SHP77 treated with DMSO at 0.1 percent for 48 hours (cell line): ENCODE measurements around the gene FKBP15.
"Not testable (repeated sequence)": the region's sequence is repeated elsewhere in the genome, so short reads cannot be mapped to it uniquely, and the experiment has no call there.

ENCODE experiments used
- DNase-seq: peaks from one replicate; lab custom pipeline; 2025; lab: John Stamatoyannopoulos, UW

Gene FKBP15

DNA sequence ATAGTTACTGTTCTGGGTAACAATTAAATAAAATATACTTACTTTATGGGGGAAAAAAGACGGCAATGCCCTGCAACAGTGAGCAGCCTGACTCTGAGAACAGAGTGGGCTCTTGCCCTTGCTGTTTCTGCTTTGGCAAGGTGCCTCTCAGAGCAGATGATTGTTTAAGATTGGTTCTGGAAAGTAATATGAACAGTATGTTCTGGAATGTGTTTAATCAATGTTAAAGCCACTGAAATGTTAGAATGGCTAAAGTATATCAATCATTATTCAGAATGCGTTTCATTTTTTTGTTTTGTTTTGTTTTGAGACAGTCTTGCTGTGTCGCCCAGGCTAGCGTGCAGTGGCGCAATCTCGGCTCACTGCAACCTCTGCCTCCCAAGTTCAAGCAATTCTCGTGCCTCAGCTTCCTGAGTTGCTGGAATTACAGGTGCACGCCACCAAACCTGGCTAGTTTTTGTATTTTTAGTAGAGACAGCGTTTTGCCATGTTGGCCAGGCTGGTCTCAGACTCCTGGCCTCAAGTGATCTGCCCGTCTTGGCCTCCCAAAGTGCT is 14.7 kb upstream of the FKBP15 start:
- not testable (repeated sequence) for DNase-seq

DNA sequence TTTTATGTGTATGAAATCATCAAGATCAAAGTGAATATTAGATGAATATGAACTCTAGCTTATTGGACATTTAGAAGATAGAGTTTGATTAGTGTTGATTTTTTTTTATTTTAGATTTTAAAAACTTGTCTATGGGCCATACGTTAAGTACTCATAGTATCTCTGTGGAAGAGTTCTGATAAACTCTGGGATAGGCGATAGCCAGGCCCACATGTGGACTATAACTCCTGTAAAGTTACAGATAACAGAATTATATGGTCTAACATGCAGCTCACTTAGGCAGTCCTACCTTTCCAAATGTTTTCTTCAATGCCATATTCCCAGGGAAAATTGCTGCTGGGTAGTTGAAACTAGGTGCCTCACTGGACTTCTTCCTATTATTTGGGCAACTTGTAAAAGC is 10.6 kb upstream of the FKBP15 start:
- DNase-seq, result no peak

DNA sequence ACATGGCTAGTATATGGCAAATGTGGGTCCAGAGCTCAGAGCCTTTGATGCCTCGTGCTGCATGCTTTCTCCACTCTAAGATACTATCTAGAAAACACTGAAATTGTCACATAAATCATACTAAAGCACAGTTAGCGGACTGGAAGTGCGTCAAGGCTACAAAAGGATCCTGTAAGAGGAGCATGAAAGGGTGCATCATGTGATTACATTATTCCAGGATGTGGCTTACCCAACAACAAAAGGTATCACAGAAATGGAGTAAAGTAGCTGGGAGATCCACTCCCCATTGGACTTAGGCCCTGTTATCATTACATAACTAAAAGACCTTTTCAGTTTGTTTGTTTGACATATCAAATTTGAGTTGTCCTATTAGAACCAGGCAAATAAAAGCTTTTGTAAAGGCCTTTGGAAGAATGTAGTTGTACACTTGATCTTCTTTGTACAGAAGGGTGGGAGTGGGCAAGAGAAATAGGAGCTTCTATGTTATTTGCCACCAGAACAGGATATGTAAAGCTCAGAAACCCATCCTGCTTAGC is 7.1 kb upstream of the FKBP15 start:
- DNase-seq, result no peak

DNA sequence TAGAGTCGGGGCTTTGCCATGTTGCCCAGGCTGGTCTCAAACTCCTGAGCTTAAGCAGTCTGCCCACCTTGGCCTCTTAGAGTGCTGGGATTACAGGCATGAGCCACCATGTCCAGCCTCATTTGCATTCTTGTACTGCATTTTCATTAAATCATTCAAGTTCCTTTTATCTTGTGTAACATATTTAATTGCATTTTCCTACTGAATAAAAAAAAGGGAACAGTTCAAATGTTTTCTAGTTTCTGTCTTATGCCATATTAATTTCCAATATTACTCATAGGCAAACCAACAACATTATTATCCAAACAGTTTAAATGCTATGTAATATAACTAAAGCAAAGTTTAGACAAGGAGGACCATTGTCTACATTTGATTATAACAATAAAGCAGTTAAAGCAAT is 6.4 kb upstream of the FKBP15 start:
- DNase-seq, result no peak

DNA sequence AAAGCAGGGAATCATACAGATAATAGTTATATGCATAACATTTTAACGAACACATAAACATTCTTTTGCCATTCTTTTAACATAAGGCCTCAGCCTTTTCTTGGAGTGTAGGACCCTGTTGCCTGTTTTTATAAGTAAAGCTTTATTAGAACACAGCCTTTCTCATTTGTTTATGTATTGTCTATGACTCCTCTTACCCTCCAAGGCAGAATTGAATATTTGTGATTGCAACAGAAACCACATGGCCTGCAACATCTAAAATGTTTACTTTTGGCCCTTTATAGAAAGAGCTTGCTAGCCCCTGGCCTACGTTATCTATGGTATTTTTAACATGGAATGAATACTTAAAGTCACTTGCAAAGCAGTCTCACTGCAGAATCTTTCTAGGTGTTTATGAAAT is 2.9 kb upstream of the FKBP15 start:
- no peak for DNase-seq

DNA sequence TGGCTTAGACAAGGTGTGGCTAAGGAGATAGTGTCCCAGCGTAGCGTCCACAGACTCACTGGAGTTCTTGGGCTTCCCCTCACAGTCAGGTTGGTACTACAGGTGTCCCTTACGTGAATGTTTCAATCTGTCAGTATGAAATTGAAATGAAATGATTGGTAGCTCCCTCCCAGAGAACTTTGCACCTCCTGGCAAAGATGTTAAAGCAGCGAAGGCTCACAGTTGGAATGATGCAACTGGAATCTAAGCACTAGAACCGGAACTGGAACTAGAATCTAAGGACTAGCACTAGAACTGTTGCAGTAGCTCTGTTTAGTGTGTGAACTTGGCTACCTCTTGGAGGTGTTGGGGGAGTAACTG is 1.4 kb upstream of the FKBP15 start:
- DNase-seq, result no peak

DNA sequence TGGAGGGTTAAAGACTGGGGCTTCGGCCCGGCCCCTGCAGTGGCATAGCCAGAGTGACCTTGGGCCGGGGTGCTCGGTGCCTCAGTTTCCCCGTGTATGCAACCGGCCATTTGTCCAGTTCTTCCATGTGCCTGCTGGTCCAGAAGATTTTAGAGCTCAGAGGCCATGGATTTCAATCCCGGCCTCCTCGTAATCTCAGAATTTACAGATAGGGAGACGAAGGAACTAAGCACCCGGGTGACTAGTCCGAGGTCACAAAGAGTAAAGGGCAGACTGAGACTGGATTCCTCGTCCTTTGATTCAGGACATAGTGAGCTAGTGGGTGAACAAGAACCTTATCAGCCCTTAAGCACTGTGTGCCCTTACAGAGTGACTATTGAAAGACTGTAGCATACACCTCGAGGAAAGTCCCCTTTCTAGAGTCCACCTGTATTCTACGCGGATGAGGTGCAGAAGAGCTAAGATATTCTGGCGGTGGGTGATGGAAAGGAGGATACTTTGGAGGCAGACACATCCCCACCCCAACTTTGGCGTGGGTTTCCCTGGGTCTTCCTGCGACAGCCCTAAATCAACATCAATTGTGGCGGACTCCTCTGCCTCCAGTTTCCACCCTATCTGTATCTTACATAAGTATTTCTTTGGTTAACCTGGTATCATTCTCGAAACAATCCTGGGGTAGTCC is 864 bp upstream of the FKBP15 start:
- no peak for DNase-seq

DNA sequence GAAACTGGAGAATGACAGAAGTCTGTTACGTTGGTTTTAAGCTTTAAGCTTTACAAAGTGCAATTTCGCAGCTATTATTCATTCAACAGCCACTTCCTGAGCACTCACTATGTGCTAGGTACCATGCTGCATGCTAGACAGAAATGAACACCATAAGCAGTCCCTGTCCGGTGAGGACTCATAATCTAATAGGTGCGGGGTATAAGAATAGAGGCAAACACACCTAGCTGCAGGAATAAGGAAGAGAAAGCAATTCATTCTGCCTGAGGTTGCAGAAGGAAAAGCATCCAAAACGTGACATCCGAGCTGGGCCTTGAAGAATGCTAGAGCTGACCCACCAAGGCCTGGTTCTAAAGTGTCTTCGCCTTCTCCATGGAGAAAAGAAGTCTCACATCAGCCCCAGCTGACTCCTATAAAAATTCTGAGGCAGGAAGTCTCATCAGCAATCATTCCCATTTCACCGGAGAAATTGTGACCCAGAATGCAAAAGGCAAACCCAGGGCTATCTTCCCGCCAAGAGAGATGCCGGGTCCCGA is 542 bp downstream of the FKBP15 start:
- DNase-seq, result no peak

DNA sequence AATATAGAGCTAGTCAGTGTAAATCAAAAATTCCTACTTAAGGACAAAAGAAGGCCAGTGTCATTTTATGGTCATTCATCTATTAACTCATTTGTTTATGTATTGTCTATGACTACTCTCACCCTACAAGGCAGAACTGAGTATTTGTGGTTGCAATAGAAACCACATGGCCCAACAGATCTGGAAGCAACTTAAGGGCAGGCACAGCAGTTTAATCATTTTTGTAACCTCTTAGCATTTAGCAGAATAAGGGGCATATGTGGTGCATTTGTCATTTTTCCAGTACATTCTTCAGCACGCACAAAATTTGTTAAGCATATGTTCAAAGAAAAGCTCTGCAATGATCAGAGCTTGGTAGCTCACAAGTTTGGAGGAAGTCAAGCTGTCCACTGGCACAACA is 1.1 kb downstream of the FKBP15 start:
- DNase-seq, result no peak

DNA sequence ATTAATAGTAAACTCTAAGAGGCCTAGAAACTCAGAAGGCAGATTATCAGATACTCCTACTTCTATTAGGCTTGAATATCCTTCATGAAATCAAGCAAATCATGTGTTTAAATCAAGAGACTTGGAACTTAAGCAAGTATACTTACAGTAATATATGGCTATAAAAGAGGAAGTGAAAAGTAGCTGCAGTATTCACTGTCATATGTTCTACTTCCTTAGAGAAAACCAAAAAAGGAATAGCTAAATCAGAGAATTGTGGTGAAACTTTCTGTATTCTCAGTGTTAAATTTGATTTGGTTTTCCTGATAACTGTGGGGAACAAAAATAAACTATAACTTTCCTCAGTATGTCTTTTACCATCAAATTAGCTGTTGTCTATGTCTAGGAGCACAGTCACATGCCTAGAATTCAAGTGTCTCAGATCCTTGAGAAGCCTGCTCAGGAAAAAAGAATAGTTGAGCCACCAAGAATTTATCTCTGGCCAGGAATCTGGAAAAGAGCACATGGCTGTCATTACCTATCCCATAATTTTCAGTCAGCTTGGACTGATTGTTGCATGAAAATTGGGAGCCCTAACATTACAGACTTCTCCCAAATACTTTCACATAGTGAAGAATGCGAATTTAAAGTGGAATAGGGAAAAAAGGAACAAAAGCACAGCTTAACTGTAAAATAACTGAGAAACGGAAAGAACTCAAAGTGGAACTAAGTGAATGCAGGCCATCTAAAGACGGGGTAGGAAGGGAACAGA is 1.7 kb downstream of the FKBP15 start:
- DNase-seq, result no peak

DNA sequence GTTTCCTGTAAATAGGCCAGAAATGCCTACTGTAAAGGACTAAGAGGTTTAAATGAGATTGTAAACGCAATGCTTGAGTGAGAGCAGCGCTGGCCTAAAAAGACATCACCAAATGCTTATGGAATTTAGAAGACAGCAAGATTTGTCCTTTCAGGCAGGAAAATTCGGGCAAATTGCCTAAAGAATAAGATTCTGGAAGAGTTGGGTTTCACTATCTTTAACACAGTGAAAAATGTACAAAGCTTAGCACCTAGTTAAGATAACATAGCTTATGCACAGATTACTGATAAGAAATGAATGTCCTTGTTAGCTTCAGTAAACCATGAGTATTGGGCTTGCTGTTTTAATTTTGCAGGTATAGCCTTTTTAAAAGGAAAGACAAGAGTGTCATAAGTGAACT is 4.7 kb downstream of the FKBP15 start:
- DNase-seq, result no peak

DNA sequence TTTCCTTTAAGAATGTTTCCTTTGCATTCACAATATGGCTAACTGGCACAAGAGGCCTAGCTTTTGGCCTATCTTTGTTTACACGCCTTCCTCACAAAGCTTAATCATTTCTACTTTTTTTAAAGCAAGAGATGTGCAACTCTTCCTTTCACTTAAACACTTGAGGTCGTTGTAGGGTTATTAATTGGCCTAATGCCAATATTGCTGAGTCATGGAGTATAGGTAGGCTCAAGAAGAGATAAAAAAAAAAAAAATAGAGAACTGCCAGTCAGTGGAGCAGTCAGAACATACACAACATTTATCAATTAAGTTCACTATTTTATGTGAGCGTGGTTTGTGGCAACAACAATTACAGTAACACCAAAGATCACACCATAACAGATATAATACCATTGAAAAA is 5.9 kb downstream of the FKBP15 start:
- no peak for DNase-seq

DNA sequence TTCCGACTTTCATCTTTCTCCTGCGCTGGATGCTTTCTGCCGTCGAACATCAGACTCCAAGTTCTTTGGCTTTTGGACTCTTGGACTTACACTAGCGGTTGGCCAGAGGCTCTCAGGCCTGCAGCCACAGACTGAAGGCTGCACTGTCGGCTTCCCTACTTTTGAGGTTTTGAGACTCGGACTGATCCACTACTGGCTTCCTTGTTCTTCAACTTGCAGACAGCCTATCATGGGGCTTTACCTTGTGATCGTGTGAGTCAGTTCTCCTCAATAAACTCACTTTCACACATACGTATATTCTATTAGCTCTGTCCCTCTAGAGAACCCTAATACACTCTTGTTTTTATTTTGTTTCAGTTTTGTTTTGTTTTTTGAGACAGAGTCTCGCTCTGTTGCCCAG is 10.3 kb downstream of the FKBP15 start:
- DNase-seq, result no peak

DNA sequence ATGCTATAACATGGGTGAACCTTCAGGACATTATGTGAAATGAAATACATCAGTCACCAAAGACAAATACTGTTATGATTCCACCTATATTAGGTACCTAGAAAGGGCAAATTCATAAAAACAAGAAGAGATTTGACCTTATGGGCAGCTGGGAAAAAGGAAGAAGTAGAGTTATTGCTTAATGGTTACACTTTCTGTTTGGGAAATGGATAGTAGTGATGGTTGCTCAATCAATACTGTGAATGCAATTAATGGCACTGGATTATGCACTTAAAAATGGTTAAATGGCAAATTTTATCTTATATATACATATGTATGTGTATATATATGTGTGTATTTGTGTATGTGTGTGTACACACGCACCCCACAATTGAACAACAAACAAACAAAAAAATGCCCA is 15.2 kb downstream of the FKBP15 start:
- no peak for DNase-seq

DNA sequence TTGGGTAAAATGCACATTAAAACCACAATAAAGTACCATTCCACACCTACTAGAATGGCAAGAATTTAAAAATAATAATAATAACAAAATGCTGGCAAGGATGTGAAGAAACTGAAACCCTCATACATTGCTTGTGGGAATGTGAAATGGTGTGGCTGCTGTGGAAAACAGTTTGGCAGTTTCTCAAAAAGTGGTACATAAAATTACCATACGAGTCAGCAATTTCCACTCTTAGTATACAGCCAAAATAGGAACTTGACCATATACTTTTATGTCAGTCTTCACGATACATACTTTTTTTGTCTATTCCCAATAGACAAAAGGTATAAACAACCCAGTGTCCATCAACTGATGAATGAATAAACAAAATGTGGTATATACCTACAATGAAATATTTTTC is 15.6 kb downstream of the FKBP15 start:
- DNase-seq, result no peak

DNA sequence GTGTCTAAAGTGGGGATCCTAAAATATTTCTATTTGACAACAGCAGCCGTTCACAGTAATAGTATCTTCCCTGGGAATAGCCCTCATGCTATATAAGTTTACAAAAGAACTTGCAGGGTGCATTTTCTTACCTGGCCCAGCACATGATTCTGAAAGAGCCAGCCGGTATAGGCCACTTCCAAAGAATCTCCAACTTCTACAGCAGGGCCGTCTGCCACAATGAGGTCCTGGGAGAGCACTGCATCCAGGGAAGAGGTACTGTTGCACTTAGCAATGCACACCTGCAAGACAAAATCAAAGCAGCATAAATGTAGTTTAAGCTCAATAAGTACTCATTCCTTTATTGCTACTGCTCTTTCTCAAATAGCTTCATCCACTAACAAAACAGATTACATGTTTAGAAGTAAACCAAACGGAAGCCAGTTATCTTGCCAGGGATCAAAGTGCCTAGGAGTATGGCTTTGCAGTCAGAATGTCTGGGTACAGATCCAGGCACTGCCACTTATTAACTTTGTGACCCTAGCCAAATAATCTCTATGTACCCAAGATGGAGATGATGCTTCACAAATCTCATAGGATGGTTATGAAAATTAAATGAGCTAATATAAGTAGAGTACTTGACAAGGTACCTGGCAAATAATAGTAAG is 21.3 kb downstream of the FKBP15 start:
- no peak for DNase-seq

DNA sequence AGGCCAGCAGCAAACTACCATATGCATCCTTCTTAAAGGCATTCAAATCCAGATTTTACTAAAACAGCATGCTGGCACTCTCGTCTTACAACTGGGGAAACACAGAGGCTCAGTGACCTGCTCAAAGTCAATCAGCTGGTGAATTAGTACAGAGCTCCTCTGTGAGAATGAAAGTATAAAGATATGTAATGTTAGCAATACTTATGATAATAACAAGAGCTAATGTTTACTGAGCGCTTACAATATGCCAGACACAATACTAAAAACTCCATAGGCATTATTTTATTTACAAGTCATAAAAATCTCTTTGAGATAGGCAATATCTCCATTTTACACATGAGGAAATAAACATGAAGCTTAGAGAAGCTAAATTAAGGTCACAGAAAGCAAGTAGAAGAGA is 28.6 kb downstream of the FKBP15 start:
- DNase-seq, result no peak

DNA sequence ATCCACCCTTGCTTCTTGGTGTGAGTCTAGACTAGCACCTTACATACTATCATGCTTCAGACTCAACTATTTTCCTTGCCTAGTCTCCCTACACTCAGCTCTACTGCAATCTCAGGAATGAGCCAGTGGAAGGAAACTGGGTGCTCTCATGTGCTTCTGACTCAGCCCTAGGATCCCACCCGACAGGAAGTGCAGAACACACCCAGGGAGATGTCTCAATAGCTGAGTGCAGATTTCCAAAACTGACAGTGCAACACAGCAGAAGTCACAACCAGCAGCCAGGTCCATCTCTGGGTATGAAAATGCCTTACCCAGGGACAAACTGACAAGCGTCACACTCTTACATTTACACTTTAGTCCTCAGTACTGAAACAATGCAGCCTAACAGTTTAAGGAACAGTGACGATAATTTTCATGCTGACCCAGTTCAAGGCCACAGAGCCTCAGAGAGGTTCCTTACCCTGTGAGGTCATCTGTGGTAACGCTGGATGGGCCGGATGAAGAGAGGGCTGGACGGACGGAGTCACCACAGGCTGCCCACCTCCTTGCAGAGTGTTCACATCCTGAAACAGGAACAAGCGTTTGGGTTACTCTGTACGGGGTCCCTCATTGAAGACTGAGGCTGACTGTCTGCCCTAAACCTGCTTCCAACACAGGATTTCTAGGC is 33.0 kb downstream of the FKBP15 start:
- DNase-seq, result no peak

DNA sequence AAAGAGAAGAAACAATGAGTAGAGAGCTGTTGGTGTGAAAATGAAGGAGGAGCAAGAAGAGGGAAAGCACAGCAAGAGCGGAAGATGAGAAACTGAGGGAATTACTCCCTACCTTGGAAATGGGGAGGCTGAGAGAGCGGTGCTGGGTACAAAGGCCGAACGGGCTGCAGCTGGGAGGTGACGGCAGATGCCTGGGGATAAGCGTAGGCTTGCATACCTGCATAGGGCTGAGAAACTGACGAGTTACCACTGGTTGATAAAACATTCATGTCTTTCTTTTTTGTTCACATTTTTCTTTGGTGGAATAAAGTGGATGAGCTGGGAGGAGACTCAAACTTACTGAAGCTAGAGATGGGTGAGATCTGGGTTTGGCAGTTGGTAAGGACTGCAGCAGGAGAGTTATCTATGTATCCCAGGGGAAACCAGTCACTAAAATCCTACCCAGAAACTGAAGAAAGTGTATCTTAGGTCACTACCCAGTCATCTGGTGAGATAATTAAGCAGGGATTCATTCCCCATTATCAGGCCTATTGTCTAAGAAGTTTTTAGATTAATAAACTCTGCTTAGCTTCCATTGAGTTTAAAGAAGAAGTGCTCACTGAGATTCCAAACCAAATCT is 34.8 kb downstream of the FKBP15 start:
- no peak for DNase-seq

DNA sequence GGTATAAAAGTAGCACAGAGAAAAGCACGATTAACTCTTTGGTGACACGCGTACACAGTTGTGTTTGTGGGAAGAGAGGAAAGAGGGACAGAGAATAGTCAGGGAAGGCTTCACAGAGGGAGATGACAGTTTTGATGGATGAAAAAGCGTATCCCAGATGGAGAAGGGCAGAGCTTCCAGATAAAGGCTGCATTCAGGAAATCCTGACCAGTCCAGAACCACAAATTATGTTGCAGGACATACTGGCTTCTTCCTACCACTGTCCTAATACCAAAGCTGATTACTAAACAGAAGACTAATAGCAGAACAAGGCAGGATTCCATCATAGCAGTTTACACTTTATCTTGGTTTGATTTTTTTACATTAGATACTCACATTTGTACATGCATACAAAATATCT is 35.8 kb downstream of the FKBP15 start:
- no peak for DNase-seq

DNA sequence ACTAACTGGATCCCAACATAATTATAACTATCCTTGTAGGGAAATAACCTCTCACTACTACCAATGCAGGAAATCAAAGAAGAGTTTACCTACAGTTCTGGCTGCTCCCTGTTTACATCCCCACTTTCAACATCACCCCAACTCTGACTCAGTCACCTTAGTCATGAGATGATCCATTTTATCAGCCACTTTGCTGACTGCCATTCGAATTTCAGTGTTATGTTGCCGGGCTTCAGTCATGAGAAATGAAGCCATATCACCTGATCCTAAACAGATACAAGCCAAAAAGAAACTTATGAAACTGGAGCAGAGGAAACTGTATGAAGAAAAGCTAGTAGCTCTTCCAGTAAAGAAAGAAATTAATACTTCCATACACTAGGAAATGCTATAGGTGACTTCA is 36.5 kb downstream of the FKBP15 start:
- no peak for DNase-seq
